Vagina (tissue), 2 donors: ENCODE results near the gene CDK3. TPM values are rescaled to one million over a fixed set of nuclear protein-coding genes. Genes with fewer than 3 reads are reported as not detected.

Experiments
- DNase-seq, 2 donors: peaks; one replicate each; pipeline ENCODE4 v3.0.0-alpha.2; 2017; ENCODE audit errors: extremely low spot score in 2 of 2
- H3K27ac ChIP-seq: fragments of 200-600 bp; sonication (generic); one replicate; pipeline ENCODE4 v1.5.1; 2019
- H3K27me3 ChIP-seq: fragments of 200-600 bp; sonication (generic); one replicate; pipeline ENCODE4 v1.5.1; 2019
- H3K36me3 ChIP-seq, 2 donors: fragments of 200-600 bp; sonication (generic); one replicate each; pipeline ENCODE4 v1.5.1; 2017 to 2019
- H3K4me1 ChIP-seq: fragments of 200-600 bp; sonication (generic); one replicate; pipeline ENCODE4 v1.5.1; 2019
- H3K4me3 ChIP-seq, 2 donors: fragments of 200-600 bp; sonication (generic); 1 replicate in 1 of 2; 2 replicates in 1 of 2; pipeline ENCODE4 v1.5.1; 2016 to 2019
- H3K9me3 ChIP-seq: fragments of 200-600 bp; sonication (generic); one replicate; pipeline ENCODE4 v1.5.1; 2019
- POLR2A ChIP-seq, 2 donors: fragments of 450-650 bp; IDR thresholded peaks; one replicate each; pipeline ENCODE4 v1.6.1; 2017; ENCODE audit warnings: antibody characterized with exemption in 2 of 2, mild to moderate bottlenecking in 2 of 2, moderate library complexity in 2 of 2
- POLR2AphosphoS5 ChIP-seq, 2 donors: sonication (generic); formaldehyde crosslinking; IDR thresholded peaks; one replicate each; pipeline ENCODE4 v1.9.0; 2017; ENCODE audit warnings: antibody characterized with exemption in 2 of 2, mild to moderate bottlenecking in 2 of 2, low read depth in 1 of 2; ENCODE audit not compliant: insufficient read depth in 1 of 2
- intact Hi-C: fragments of 100-400 bp; cut with DNase I; formaldehyde crosslinking; loops from one replicate; pipeline ENCODE4 v1.15.1; 2023
- total RNA-seq: library from RNA; depleted of rRNA; stranded (reverse); fragments of >200 nt; gene quantifications from one replicate; pipeline ENCODE4 v1.2.3, GENCODE V29; 2016
- TF ChIP-seq, protein P1 (sequence below), 3 experiments: fragments of 450-650 bp in 2 of 3; fragments of 200-600 bp in 1 of 3; sonication (generic) in 1 of 3; IDR thresholded peaks; one replicate each; pipeline ENCODE4 v1.5.1; 2017 to 2019; ENCODE audit warnings: antibody characterized with exemption in 3 of 3, mild to moderate bottlenecking in 2 of 3, moderate library complexity in 2 of 3

The CDK3 gene
- total RNA-seq, 1 donor from 2014 or later = 3.2 TPM

DNA sequence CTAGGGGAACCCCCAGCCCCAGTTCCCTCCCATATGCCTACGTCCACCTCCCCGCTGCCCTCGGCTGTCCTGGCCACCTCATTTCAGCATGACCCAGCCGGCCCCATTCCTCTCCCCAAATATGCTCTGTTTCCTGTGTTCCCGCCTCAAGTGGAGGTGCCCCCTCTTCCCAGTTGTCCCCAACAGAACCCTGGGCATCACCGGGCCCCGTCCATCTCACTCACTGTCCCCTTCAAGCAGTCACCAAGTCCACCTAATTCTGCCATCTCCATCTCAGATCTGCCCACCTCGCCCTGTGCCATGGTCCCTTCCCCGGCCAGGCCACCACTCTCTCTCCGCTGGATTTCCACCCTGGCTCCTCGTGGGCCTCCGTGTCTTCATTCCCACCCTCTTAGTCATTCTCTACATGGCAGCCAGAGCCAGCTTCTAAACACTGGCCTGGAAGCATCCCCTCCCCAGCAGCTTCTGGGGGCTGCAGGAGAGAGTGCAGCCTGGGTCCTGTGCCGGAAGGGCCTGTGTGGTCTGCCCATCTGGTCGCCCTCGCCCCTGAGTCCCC lies 12.8 kb downstream of the CDK3 start:
- Histone ChIP-seq H3K27ac (no peak overlapping the region), H3K4me3 (no peak overlapping the region), H3K36me3 (peaks cover 0 to 13% of the 10 kb centered on the region in 2 donors), H3K4me1 (peaks cover 8% of the 10 kb centered on the region), H3K9me3 (no peaks in the 10 kb centered on the region), H3K27me3 (no peaks in the 10 kb centered on the region)
- intact Hi-C loops = no loop called here
- no peak for DNase-seq
- TF ChIP-seq, protein P1, sequence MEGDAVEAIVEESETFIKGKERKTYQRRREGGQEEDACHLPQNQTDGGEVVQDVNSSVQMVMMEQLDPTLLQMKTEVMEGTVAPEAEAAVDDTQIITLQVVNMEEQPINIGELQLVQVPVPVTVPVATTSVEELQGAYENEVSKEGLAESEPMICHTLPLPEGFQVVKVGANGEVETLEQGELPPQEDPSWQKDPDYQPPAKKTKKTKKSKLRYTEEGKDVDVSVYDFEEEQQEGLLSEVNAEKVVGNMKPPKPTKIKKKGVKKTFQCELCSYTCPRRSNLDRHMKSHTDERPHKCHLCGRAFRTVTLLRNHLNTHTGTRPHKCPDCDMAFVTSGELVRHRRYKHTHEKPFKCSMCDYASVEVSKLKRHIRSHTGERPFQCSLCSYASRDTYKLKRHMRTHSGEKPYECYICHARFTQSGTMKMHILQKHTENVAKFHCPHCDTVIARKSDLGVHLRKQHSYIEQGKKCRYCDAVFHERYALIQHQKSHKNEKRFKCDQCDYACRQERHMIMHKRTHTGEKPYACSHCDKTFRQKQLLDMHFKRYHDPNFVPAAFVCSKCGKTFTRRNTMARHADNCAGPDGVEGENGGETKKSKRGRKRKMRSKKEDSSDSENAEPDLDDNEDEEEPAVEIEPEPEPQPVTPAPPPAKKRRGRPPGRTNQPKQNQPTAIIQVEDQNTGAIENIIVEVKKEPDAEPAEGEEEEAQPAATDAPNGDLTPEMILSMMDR (IDR thresholded peaks at IDR 0.05) = no peak
- TF ChIP-seq POLR2AphosphoS5 (IDR thresholded peaks at IDR 0.05; ENCODE audit: insufficient read depth in 1 of 2, low read depth in 1 of 2) = no peak

DNA sequence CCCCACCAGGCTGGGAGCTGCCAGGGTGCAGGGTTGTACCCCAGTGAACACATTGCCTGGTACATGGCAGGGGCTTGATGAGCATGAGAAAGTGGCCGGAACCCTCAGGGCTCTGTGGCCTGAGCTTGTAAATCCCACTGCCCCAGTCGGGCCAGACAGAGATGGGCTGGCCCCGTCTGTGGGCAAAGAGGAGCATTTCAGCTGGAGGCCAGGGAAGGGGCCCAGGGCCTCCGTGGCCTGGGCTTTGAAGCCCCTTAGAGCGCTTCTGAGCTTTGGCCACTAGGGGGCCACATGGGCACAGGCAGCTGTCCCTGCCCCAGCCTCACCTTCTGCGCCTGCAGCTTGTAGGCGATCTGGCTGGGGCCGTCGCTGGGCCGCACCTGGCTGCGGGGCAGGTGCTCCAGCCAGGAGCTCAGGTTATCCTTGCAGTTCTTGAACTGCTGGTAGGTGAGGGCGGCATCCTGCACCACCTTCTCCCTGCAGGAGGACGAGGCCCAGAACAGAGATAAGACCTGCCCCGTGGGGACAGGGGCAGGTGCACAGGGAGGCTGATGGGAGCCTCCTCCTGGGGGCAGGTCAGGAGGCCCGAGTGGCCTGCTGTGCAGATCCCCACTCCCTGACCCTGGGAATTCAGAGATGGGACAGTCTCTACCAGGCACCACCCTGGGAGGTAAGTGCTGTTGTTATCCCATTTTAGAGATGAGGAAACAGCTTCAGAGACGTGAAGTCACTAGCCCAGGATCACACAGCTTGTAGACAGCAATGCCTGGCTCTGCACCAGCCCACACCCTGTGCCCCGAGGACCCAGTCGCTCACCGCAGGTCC lies 13.7 kb downstream of the CDK3 start:
- Histone ChIP-seq H3K27me3 (no peaks in the 10 kb centered on the region), H3K27ac (no peak overlapping the region), H3K9me3 (no peaks in the 10 kb centered on the region), H3K4me1 (peaks cover 8% of the 10 kb centered on the region), H3K4me3 (no peak overlapping the region), H3K36me3 (peaks cover 0 to 16% of the 10 kb centered on the region in 2 donors)
- DNase-seq = no peak
- intact Hi-C loops = no loop called here
- TF ChIP-seq POLR2A (IDR thresholded peaks at IDR 0.05) = no peak
- TF ChIP-seq, protein P1 (IDR thresholded peaks at IDR 0.05) = peak; percentile 79 to 88 (median 83)
- TF ChIP-seq POLR2AphosphoS5 (IDR thresholded peaks at IDR 0.05; ENCODE audit: insufficient read depth in 1 of 2, low read depth in 1 of 2) = peak in 1 of 2 donors; percentile 24

DNA sequence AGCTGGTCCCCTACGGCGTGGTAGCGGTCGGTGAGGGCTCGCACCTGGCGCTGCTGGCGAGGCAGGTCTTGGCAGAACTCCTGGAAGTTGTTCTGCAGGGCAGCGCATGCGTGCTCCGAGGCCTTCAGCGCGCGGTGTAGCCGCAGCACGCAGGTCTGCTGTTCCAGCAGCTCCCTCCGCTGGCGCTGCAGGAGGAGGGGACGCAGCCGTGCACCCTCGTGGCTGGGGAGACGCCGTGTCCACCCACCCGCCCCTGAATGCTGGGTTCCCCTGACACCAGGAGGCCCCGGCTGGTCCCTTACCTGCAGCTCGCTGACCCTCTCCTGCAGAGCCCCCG lies 14.2 kb downstream of the CDK3 start:
- no peak overlapping the region for H3K27ac ChIP-seq
- peaks cover 0 to 13% of the 10 kb centered on the region in 2 donors for H3K36me3 ChIP-seq
- TF ChIP-seq, protein P1 (IDR thresholded peaks at IDR 0.05) = no peak
- TF ChIP-seq POLR2A (IDR thresholded peaks at IDR 0.05) = no peak
- no peak for TF ChIP-seq POLR2AphosphoS5 (IDR thresholded peaks at IDR 0.05; ENCODE audit: insufficient read depth in 1 of 2, low read depth in 1 of 2)
- peaks cover 8% of the 10 kb centered on the region for H3K4me1 ChIP-seq
- no peak for DNase-seq
- intact Hi-C loops = no loop called here
- H3K4me3 ChIP-seq = no peak overlapping the region
- no peaks in the 10 kb centered on the region for H3K9me3 ChIP-seq
- H3K27me3 ChIP-seq = no peaks in the 10 kb centered on the region

DNA sequence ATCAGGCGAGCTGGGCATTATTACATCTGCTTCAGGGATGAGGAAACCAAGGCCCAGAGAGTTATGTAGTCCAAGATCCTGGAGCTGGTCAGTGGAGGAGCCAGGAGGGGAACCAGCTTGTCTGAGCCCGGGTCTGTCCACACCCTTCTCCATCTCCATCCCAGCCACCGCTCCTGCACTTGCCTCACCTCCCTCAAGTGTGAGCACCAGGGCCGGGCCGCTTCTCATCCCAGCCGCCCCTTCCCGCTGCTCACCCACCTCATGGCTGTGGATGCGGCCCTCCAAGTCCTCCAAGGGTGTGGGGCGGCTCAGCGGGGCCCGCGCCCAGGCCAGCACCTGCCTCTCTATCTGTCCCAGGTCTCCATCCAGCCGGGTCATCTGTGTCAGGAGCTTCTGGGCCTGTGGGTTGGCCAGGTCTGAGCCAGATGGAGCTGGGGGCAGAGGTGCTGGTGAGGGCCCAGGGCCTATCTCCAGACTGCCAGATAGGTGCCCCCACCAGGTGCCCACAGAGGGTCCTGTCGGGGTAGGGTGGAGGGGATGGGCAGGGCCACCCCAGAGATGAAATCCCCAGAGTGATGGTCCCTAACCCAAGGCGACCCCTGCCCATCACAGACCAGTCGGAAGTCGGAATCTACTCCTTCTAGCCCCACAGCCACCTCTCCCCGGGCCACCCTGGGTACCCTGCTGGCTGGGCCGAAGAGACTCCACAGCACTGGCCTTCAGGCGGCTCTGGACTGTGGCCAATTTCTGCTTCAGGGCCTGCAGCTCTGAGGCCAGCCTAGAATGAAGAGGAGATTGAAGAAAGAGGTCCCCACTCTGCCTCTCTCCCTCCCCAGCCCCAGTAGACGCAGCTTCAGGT lies 17.1 kb downstream of the CDK3 start:
- H3K4me1 ChIP-seq = peaks cover 8% of the 10 kb centered on the region
- DNase-seq = no peak
- H3K9me3 ChIP-seq = no peaks in the 10 kb centered on the region
- TF ChIP-seq, protein P1 (IDR thresholded peaks at IDR 0.05) = no peak
- no peak for TF ChIP-seq POLR2A (IDR thresholded peaks at IDR 0.05)
- TF ChIP-seq POLR2AphosphoS5 (IDR thresholded peaks at IDR 0.05; ENCODE audit: insufficient read depth in 1 of 2, low read depth in 1 of 2) = no peak
- intact Hi-C loops = no loop called here
- H3K27me3 ChIP-seq = no peaks in the 10 kb centered on the region
- peaks cover 0 to 10% of the 10 kb centered on the region in 2 donors for H3K36me3 ChIP-seq
- no peak overlapping the region for H3K4me3 ChIP-seq
- no peak overlapping the region for H3K27ac ChIP-seq
